Ovary (tissue), 9 donors: Measurements from ENCODE around the gene CD151. TPM values are rescaled to one million over a fixed set of nuclear protein-coding genes. Genes with fewer than 3 reads are reported as not detected.

Source experiments
- DNase-seq, 5 donors: peaks; one replicate each; pipeline ENCODE4 v3.0.0-alpha.2; 2019 to 2020
- H3K27ac ChIP-seq, 2 donors: fragments of 200-600 bp; one replicate each; pipeline versions ENCODE4 v1.5.1 to v1.8.0; 2019 to 2022
- H3K27me3 ChIP-seq: fragments of 200-600 bp; one replicate; pipeline ENCODE4 v1.8.0; 2022
- H3K36me3 ChIP-seq: fragments of 200-600 bp; sonication (generic); one replicate; pipeline ENCODE4 v1.5.1; 2019
- H3K4me1 ChIP-seq: one replicate; pipeline ENCODE4 v1.8.1; 2013; ENCODE audit warnings: mild to moderate bottlenecking, moderate library complexity; ENCODE audit not compliant: insufficient read depth
- H3K4me3 ChIP-seq: fragments of 200-600 bp; sonication (generic); one replicate; pipeline ENCODE4 v1.5.1; 2017
- H3K9me3 ChIP-seq, 2 donors: fragments of 200-600 bp in 1 of 2; sonication (generic) in 1 of 2; one replicate each; pipeline versions ENCODE4 v1.5.1 to v1.8.1; 2013 to 2019; ENCODE audit warnings: mild to moderate bottlenecking in 1 of 2, moderate library complexity in 1 of 2
- CTCF ChIP-seq, 3 donors: fragments of 450-650 bp in 2 of 3; fragments of 200-600 bp in 1 of 3; IDR thresholded peaks; one replicate each; pipeline versions ENCODE4 v1.5.1 to v1.8.0; 2016 to 2022; ENCODE audit warnings: antibody characterized with exemption in 3 of 3, mild to moderate bottlenecking in 1 of 3
- EP300 ChIP-seq: sonication (generic); formaldehyde crosslinking; IDR thresholded peaks from one replicate; pipeline ENCODE4 v1.6.1; 2017; ENCODE audit warnings: antibody characterized with exemption
- POLR2A ChIP-seq: fragments of 450-650 bp; IDR thresholded peaks from one replicate; pipeline ENCODE4 v1.6.1; 2017; ENCODE audit warnings: antibody characterized with exemption, mild to moderate bottlenecking, moderate library complexity
- WGBS, 3 donors: extraction: QIAGEN DNeasy Blood & Tissue Kit in 1 of 3; methylation state at CpG; one replicate each; pipeline versions ENCODE4 v1.1.5 to v1.1.7; 2013 to 2017; 5-methylcytosine and 5-hydroxymethylcytosine counted together
- intact Hi-C, 4 donors: fragments of 100-400 bp; cut with DNase I; formaldehyde crosslinking; loops; one replicate each; pipeline versions ENCODE4 v1.11.0 to v1.15.1; 2022 to 2023
- polyA plus RNA-seq, 2 donors: library from polyadenylated mRNA; stranded (reverse); fragments of 200-250 nt in 1 of 2; fragments of 350-450 nt in 1 of 2; fragmentation: Illumina TruSeq in 1 of 2; extraction: RNeasy Lipid Tissue Mini Kit (QIAGEN cat#74804) in 1 of 2; gene quantifications; one replicate each; pipeline ENCODE4 v1.2.3, GENCODE V29; 2013 to 2014
- total RNA-seq, 7 donors: library from RNA; depleted of rRNA in 2 of 7; stranded (reverse); fragments of >200 nt in 2 of 7; fragmentation: NEBNext Ultra II Directional in 3 of 7; extraction: Animal tissue kit (Norgen Biotek cat#: 25700) in 3 of 7; gene quantifications; one replicate each; pipeline versions ENCODE4 v1.1.0 to v1.2.4, GENCODE V29; 2016 to 2023
- donor health status: DM: no; HTN: no; CAD: no; lungs with moderate emphysema.
- donor health status: DM: no; HTN: no; CAD: no.
- donor health status: Bipolar disorder and iron deficiency.
- donor health status: DM: yes; HTN: yes; CAD: no.
- donor health status: DM: no; HTN: no; CAD: no.
- donor health status: DM: yes; HTN: yes; CAD: no.

CD151 gene
- total and polyA plus RNA-seq, 9 donors, result 32.9 to 243 (median 168) TPM

- Histone ChIP-seq H3K9me3 (no peaks in the 10 kb centered on the region), H3K4me3 (no peak overlapping the region), H3K27ac (no peak overlapping the region), H3K27me3 (no peaks in the 10 kb centered on the region), H3K36me3 (no peaks in the 10 kb centered on the region), H3K4me1 (peaks cover 17% of the 10 kb centered on the region)
- intact Hi-C loops, result loop anchor here in 2 of 4 donors (5.0 to 10.0 kb wide), 3 partner anchors 149 to 199 kb away; no protein-coding TSS in a partner anchor
- no peak for TF ChIP-seq EP300
- TF ChIP-seq CTCF (IDR thresholded peaks at IDR 0.05), result no peak
- no peak for TF ChIP-seq POLR2A
- no peak for DNase-seq
- WGBS, 3 donors, result 62 to 85% (median 71%) methylated on average over 4 to 12 of the region's 12 CpGs
Measured at GRCh38 chr11:855796-856195, 23.0 kb downstream of the CD151 start.

- no peaks in the 10 kb centered on the region for H3K9me3 ChIP-seq
- intact Hi-C loops, result loop anchor here in 2 of 4 donors (5.0 to 10.0 kb wide), 3 partner anchors 148 to 198 kb away; no protein-coding TSS in a partner anchor
Measured at GRCh38 chr11:856397-856796, 23.6 kb downstream of the CD151 start.

GRCh38 chr11:858053-858761 is 25.5 kb downstream of the CD151 start:
- intact Hi-C loops, result loop anchor here in 2 of 4 donors (5.0 to 10.0 kb wide), 3 partner anchors 147 to 197 kb away; no protein-coding TSS in a partner anchor
- Histone ChIP-seq H3K36me3 (no peaks in the 10 kb centered on the region), H3K27ac (no peak overlapping the region), H3K9me3 (no peaks in the 10 kb centered on the region), H3K4me3 (no peak overlapping the region), H3K27me3 (no peaks in the 10 kb centered on the region), H3K4me1 (peaks cover 12% of the 10 kb centered on the region)
- TF ChIP-seq EP300 (no peak), CTCF (IDR thresholded peaks at IDR 0.05) (no peak), POLR2A (no peak)
- whole genome bisulfite sequencing, 3 donors, result 69 to 77% (median 72%) methylated on average over 27 of the region's 27 CpGs
- DNase-seq, result no peak

More at GRCh38 chr11:856397-856796, 23.6 kb downstream of the CD151 start:
- DNase-seq, result no peak
- Histone ChIP-seq H3K27ac (no peak overlapping the region), H3K27me3 (no peaks in the 10 kb centered on the region), H3K4me1 (peaks cover 12% of the 10 kb centered on the region), H3K4me3 (no peak overlapping the region), H3K36me3 (no peaks in the 10 kb centered on the region)
- WGBS, 3 donors, result 76 to 78% (median 76%) methylated on average over 6 to 8 of the region's 8 CpGs
- TF ChIP-seq POLR2A, result no peak
- TF ChIP-seq CTCF (IDR thresholded peaks at IDR 0.05), result no peak
- no peak for TF ChIP-seq EP300

GRCh38 chr11:858762-859339 is 26.1 kb downstream of the CD151 start:
- Histone ChIP-seq H3K27ac (no peak overlapping the region), H3K4me1 (peaks cover 12% of the 10 kb centered on the region), H3K9me3 (no peaks in the 10 kb centered on the region), H3K36me3 (no peaks in the 10 kb centered on the region), H3K4me3 (no peak overlapping the region), H3K27me3 (no peaks in the 10 kb centered on the region)
- whole genome bisulfite sequencing, 3 donors, result 45 to 62% (median 60%) methylated on average over 31 to 37 of the region's 37 CpGs
- no peak for DNase-seq
- TF ChIP-seq EP300, result no peak
- no peak for TF ChIP-seq CTCF (IDR thresholded peaks at IDR 0.05)
- TF ChIP-seq POLR2A, result no peak
- intact Hi-C loops, result loop anchor here in 2 of 4 donors (5.0 to 10.0 kb wide), 3 partner anchors 146 to 196 kb away; no protein-coding TSS in a partner anchor
